GM21381 (cell line): ENCODE data around the gene DISC1.

ENCODE experiments used
- ATAC-seq: cut with Tn5 transposase; IDR thresholded peaks from one replicate; pipeline ENCODE4 v1.9.1; 2021; ENCODE audit warnings: mild to moderate bottlenecking, moderate library complexity; ENCODE audit not compliant: unreplicated experiment

Gene DISC1

DNA sequence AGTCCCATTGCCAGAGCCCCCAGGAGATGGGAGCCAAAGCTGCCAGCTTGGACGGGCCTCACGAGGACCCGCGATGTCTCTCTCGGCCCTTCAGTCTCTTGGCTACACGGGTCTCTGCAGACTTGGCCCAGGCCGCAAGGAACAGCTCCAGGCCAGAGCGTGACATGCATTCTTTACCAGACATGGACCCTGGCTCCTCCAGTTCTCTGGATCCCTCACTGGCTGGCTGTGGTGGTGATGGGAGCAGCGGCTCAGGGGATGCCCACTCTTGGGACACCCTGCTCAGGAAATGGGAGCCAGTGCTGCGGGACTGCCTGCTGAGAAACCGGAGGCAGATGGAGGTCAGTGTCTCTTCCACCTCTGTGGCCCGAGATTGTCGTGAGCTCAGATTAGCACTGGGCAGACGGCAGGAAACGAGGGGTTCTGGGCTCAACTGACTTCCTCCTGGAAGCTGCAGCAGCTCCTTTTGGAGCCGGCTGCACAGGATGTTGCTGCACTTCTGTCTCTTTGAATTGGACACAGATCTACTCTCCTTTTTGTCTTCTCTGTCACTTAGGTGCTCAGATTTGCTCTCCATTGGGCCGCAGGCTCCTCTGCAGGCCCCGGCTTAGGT lies 68.0 kb downstream of the DISC1 start:
- ATAC-seq, result no peak

DNA sequence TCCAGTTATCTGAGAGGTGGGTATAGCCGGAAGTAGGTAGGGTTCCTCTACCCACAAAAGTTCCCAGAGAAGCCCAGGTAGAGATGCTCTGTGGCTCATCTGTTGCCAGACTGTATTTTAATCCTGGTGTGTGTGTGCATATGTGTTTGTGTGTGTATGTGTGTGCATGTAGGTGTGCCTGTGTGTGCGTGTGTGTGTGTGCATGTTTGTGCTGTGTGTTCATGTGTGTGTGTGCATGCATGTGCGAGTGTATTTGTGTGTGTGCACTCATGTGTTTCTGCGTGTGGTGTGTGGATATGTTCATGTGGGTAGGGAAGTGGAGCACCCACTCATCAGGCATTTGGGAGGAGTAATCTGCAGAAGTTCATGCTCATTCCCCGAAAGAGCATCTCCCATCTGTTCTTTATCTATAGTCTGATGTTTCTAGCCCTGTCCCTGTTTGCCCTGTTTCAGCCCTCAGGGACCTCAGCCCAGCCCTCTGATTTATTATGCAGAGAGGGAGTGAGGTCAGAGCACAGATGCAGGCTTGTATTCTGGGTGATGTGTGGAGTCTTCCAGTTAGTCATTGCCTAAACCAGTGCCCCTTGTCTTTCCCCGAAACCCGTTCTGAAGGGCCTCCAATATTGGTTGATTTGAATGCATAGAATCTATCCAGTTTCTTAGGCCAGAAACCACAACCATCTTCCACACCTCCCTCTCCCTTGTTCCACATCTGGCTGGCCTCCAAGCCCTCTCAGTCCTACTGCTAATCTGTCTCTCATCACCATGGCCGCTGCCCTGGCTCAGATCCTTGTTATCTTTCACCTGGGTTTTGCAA lies 69.1 kb downstream of the DISC1 start:
- ATAC-seq, result no peak

DNA sequence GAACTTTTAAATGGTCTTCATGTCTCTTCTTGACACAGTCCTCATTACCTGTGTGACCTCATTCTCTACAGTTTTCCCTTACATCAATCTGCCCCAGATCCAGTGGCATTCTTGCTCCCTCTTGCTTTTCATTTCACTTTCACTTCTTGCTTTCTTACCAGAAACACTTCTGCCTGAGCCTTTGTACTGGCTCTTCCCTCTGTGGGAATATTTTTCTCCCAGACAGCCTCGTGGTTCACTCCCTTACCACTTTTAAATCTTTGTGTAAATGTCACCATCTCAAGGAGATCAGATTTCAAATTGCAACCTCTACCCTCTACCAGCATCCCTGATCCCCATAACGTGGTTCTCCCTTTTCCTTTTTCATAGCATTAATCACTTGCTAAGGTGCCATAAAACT lies 73.2 kb downstream of the DISC1 start:
- no peak for ATAC-seq

DNA sequence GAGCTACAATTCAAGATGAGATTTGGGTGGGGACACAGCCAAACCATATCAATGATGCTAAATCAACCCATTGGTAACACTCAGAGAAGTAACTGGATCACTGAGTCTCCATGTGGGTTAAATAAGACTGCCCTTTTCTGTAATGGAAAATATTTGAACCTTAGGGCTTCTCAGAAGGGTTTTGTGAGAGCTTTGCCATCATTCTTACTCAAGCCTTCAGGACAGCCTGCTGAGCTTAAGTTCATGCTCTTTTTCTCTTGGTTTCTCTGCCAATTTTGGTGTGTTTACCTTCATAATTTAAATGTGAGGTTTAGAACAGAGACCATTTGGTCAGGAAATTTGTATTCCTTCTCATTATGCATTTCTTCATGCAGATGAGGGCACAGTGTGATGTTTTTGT lies 74.7 kb downstream of the DISC1 start:
- ATAC-seq, result no peak

DNA sequence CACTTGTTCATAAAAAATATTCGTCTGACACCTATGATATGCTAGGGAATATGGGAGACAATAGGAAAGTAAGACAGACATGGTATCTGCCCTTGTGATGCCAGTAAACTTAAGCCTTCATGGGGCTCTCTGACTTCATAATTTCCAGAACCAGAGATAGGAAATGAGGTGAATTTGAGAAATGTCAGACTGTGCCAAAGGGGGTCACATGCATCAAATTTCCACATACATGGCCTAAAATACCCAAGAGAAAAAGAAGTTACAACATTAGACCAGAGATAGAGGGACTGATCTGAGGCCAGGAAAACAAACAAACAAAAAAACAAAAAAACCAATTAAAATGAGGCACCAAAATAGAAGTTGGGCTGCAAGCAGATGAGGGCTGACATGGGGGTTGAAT lies 75.7 kb downstream of the DISC1 start:
- no peak for ATAC-seq

DNA sequence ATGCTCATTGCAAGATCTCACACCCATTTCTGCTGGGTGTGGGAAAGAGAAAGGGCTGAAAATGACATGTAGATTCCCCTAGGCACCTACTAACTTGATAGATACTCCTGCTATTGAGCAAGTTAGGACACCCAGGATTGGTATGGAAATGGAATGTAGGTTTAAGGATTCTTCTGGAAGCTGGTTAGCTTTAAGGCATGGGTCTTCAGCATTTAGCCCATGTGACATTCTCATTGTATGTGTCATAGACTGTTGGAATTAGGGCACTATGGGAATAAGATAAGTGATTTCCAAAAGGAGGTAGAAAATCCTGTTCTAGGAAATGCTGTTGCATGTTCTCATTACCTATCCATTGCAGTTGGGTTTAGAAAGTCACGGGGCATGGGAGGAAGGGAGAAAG lies 76.2 kb downstream of the DISC1 start:
- ATAC-seq, result no peak

DNA sequence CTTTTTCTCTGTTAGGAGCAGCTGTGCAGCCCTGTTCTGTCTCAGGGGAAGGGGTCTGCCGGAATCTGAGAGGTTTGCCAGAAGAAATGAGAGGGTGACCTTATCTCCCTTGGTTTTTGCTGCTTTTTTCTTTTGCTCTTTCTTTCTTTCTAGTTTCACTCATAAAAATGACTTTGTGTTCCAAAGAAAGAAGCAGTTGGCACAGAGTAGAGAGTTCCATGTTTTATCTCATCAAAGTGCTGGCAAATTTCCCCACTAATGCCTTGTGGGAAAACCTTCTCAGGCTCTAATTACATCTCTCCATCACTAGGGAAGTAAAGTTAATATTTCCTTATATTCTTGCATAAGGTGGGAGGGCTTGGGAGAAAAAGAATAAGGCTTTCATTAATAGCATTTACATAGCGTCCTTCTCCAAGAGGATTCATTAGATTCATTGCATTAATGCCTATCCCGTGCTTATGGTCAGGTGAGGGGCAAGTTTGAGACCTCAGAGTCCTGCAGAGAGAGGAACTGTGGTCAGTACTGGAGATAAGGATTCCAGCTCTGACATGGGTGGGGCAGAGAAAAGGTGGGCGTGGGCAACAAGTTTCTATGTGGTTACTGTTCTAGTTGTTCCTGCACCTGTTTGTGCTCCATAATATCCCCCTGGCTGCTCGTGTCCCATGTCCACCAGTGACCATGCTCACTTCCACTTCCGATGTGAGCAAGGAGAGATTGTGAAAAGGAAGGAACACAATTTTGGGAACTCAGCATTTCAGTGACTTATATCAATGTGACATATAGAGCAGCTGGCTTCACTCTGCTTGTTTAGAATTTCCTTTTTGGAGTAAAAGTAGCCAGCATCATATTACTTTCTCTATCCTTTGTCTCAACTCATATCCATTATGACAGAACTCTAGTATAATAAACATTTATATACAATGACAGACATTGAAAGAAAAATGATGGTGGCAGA lies 79.5 kb downstream of the DISC1 start:
- ATAC-seq, result no peak

DNA sequence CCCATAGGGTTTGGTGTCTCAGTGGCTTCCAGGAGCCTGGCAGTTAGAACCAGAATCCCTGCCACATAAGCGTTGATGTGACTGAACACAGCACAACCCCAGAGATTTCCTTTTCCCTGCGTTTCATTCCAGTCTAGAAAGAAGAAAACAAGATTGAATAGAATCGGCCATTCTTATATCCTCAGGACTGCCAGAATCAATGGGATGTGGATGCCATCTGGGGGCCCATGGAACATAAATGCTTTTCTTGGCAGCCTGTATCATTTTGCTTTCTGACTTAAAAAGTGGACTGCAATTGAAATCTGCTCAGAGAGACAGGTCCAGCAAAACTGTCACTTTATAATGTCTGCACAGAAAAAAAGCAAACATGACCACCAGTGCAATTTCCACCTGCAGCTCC lies 80.3 kb downstream of the DISC1 start:
- no peak for ATAC-seq

DNA sequence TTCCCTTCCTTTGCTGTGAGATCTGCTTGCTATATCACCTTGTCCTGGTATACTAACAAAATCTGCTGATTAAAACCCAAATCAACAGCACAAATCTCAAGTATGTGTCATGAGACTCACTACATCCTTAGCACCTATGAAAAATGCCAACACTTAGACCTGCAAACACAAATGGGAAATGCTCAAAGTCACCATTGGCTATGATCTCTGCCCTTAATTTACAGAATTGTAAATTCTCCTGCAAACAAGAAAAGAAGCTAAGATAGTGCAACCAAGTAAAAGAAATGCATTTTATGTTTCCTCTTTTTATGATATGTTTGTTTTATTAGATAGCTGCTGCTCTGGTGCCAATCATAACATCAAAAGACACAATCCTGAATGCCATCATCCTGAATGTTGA lies 80.8 kb downstream of the DISC1 start:
- ATAC-seq, result no peak

DNA sequence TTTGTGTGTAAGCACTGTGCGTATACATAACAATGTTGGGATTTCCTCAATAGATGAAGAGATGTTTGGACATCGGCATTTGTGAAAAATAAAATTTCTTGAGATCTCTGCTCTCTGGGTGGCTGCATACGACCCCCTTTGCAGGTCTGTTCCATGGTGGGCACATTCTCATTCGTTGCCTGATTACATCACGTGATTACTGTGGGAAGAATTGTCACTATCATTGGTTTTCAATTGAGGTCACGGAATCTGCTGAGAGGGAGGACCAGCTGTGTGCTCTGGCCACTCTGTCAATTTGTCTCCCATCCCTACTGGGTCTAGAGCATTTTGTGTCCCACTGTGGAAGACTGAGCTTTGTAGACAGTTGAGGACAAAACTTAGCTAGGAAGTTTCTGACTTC lies 81.8 kb downstream of the DISC1 start:
- ATAC-seq, result no peak

DNA sequence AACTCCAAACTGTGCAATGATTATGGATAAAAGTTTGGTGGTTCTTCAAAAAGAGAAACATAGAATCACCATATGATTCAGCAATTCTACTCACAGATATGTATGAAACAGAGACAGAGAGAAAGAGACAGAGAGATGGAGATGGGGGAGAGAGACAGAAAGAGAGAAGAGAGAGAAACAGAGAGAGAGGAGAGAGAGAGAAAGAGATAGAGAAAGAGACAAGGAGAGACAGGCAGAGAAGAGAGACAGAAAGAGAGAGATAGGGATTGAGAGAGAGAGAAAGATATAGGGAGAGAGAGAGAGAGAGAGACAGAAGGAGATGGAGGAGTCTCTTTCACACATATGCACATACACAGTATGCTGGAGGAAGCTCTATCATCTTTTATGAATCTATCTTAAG lies 87.8 kb downstream of the DISC1 start:
- ATAC-seq, result no peak

DNA sequence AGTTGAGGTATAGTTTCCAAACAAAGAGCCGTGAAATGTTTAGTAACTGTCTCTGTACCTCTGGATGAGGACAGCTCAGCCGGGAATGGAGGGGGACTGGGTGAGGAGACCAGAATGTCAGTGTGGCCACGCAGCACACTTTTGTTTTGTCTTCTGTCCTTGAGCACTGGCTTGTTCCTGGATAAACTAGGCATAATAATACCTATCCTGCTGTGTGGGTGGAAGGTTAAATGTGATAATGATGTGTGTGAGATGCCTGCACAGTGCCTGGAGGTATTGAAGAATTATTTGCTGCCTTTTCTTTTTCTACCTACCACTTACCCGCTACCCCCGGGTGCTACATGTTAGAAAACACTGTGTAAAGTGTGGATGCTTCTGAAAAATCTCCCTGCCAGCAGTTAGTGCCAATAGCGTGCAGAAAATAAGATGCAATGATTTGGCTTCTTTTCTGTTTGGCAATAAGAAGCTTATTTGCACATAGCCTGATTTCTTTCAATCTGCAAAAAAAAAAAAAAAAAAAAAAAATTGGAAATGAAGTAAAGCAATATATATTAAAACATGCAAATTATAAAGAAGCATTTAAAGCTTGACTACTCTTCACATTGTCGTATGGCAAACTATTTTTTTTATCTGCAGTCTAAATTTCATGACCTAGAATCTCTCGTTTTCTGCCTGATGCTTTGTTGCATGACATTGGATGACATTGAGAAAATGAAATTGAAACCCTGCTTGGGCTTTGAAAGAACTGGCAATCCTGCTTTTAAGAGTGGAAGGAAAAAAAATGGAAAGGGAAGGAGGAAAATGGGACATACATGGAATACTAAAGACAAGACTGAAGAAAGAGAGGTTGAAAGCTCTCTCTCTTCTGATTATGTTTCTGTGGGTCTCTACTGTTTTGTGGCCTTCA lies 89.5 kb downstream of the DISC1 start:
- ATAC-seq, result no peak

DNA sequence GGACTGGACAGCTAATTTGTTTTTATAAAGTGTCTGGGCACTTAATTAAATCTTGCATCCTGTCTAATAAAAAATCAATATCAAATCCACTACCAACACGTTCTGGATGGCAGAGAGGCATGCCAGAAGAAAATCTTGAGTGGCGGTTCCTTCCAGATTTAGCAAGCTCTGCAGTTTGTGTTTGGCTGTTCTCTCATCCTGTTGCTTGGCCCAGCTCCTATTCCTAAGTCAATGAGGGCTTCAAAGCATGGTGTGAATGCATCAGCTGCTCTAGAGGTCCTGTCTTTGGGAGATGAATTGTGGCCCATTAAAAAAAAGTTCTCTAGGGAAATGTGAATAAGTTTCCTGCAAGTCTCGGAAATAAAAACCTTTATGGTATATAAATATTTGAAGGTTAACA lies 90.3 kb downstream of the DISC1 start:
- ATAC-seq, result no peak

DNA sequence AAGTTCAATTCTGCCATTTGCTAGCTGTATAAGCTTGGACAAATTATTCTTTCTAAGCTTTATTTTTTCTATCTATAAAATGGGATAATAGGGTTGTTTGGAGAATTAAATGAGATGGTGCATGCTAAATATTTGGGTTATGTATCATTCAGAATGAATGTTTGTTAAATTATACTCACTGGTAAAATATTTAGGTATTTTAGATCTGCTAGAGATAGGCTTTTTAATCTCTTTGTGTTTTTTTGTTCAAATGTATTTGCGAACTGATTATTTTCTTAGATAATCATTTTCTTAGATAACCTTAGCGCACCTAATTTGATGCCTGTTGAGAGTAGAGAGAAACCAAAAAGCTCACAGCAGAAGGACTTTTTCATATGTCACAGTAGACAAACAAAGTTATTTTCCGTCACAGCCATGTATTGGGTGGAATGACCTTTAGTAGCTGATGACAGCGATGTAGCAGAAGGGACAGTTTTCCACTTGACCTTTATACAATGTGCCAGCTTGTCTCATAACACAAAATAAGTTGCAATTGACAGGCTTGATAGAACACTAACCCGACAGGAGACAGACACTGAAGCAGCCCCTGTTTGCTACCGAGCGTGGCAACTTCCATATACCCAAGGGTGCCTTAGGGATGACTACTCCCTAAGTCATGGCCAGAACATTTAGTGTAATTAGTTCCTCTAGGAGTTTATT lies 93.0 kb downstream of the DISC1 start:
- no peak for ATAC-seq

DNA sequence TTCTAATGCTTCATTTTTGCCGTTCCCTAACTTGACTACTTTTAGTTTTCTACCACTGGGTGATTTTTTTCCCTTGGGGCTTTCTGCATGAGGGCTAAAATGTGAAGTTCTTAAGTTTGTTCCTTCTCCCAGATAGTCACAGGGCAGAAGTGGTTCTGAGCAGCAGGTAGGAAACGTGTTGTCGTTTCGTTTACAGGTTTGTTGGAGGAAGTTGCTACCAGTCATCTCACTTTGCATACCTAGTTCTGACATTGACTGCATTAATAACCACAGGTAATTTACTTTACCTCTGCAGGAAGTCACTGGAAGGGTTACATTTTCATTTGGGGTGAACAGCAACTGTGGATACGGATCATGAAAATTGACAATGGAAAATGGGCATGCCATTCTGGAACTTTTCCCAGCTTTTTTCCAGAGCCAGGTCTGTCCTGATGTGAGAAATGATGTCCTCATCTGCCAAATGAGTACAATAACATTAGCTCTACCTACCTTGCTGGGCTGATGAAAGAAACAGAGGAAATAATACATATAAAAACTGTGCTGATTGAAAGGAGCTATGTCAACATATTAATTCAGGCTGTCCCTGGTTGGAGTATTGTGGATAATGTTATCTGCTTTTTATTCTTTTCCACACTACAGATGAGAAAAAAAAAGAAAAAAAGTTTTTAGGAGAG lies 94.2 kb downstream of the DISC1 start:
- ATAC-seq, result no peak

DNA sequence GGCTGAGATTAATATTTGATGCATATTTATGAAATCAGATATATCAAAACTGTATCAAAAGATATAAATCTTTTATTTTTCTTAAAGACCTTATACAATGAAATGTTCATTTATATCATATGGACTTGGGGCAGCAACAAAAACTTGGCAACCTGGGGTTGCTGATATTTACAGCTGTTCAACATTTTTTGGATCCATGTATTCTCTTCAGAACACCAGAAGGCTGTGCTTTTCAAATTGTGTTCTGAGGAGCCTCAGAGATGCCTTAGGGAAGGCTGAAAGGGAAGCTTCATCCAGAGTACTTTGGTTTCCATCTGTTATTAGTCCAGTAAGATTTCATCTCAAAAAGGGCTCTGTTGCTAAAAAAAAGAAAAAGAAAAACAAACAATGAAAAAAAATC lies 94.8 kb downstream of the DISC1 start:
- ATAC-seq, result no peak

DNA sequence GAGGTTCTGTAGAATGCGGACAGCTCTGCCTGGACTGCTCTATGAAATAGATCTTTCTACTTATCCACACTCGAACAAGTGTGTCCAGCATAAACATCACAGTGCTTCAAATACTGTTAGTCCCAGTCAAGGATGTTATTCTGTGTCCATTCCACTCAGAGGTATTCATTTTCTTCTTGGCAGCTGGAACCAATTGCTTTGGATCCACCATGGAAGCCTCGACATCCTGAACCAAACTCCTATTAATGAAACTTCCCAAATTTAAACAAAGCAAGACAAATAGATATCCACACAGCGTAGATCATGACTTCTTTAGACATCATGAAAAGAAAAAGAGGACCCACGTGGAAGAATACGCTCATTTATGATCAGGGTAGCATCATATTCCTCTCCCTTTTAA lies 95.8 kb downstream of the DISC1 start:
- ATAC-seq, result no peak

DNA sequence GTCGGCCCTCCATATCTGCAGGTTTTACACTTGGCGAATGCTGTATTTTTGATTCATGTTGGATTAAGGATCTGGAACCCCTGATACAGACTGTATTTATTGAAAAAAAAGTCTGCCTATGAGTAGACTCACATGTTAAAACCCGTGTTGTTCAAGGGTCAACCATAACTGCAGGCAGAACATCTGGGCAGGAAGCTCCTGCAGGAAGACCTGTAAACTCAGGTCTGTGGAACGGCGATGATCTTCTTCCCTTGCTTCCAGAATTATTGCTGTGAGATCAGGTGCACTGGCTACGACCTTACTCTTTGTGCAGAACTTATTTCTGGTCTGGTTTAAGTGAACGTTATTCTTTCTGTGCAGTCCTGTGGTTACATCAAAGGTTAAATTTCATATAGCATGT lies 96.6 kb downstream of the DISC1 start:
- ATAC-seq, result no peak

DNA sequence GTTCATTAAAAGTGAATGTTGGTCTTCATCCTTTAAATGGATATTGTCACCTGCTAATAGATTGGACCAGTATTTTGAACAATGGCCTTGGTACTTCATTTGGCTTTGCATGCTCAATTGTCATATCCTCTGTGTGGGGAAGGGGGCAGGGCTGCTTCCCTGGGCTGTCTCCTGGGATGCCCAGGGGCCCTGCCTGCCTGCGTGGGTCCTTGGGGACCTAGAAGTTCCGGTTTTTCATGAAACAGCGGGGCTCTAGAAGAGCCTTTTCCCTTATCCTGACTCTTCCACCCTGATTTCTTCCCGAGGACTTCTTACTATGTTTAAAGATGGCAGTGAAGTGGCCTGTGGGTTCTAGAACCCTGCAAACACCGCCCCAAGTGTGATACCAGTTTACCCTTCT lies 97.5 kb downstream of the DISC1 start:
- no peak for ATAC-seq
